OCI-LY1 (cell line): ENCODE data around the gene ASPM.

Source experiments
- CTCF ChIP-seq: fragments of 200-600 bp; sonication (generic), shearing (Covaris generic); IDR thresholded peaks from 2 replicates; pipeline ENCODE4 v1.5.1; 2017; ENCODE audit warnings: mild to moderate bottlenecking, antibody characterized with exemption, low read length, moderate library complexity, mixed read lengths
- EZH2 ChIP-seq: fragments of 200-600 bp; sonication (generic), shearing (Covaris generic); IDR thresholded peaks from 2 replicates; pipeline ENCODE4 v1.8.0; 2017; ENCODE audit warnings: borderline replicate concordance, mixed run types, mild to moderate bottlenecking, antibody characterized with exemption, low read length, moderate library complexity, mixed read lengths

- no peak for TF ChIP-seq EZH2
- no peak for TF ChIP-seq CTCF
These were observed 104.7 kb downstream of the ASPM start for GRCh38 chr1:197041486-197042353.
